Measurements from ENCODE around the gene ABCA2. TPM values are rescaled to one million over a fixed set of nuclear protein-coding genes. Genes with fewer than 3 reads are reported as not detected.

The ABCA2 gene
- total RNA-seq, 4 donors from 2014 or later, result 13.5 to 24.3 (median 19.3) TPM

- Histone ChIP-seq H3K27me3 (peaks cover 43% of the 10 kb centered on the region), H3K27ac (peak overlapping the region in 3 of 4 donors; percentile 56 to 69 (median 68)), H3K4me3 (peak overlapping the region in 1 of 2 donors; percentile 3), H3K9me3 (no peaks in the 10 kb centered on the region), H3K36me3 (no peaks in the 10 kb centered on the region), H3K4me1 (peaks cover 0 to 58% (median 37%) of the 10 kb centered on the region in 3 donors)
- TF ChIP-seq POLR2A (IDR thresholded peaks at IDR 0.05) (no peak), CTCF (IDR thresholded peaks at IDR 0.05) (no peak), POLR2AphosphoS5 (IDR thresholded peaks at IDR 0.05) (no peak), EP300 (IDR thresholded peaks at IDR 0.05) (no peak)
- ATAC-seq, result peak; percentile 86
- WGBS, 2 donors (ENCODE audit: low coverage in 1 of 2), result 4 to 14% methylated on average over 4 to 16 of the region's 28 CpGs
Observed at GRCh38 chr9:137055385-137056364, 27.6 kb upstream of the ABCA2 start.

- TF ChIP-seq EP300 (IDR thresholded peaks at IDR 0.05) (no peak), POLR2AphosphoS5 (IDR thresholded peaks at IDR 0.05) (no peak), CTCF (IDR thresholded peaks at IDR 0.05) (no peak), POLR2A (IDR thresholded peaks at IDR 0.05) (no peak)
- whole genome bisulfite sequencing, 2 donors (ENCODE audit: low coverage in 1 of 2), result no CpG with 5 or more reads among the region's 17 CpGs
- Histone ChIP-seq H3K4me1 (peaks cover 0 to 58% (median 37%) of the 10 kb centered on the region in 3 donors), H3K27me3 (peaks cover 50% of the 10 kb centered on the region), H3K4me3 (no peak overlapping the region), H3K9me3 (no peaks in the 10 kb centered on the region), H3K36me3 (no peaks in the 10 kb centered on the region), H3K27ac (peak overlapping the region in 3 of 4 donors; percentile 56 to 69 (median 68))
- no peak for ATAC-seq
Observed at GRCh38 chr9:137054932-137055384, 26.9 kb upstream of the ABCA2 start.

GRCh38 chr9:137053944-137054931 lies 26.2 kb upstream of the ABCA2 start, which contains the start of gene ENTPD2:
ENTPD2 (minus strand) TSS chr9:137054061; CDS start chr9:137053997, 64 bp downstream.
- Histone ChIP-seq H3K27ac (peak within 1 kb of the TSS in 3 of 4 donors; percentile 56 to 69 (median 68)), H3K9me3 (no peaks in the 10 kb centered on the region), H3K4me3 (peak within 1 kb of the TSS in 1 of 2 donors; percentile 51), H3K36me3 (no peaks in the 10 kb centered on the region), H3K27me3 (peaks cover 57% of the 10 kb centered on the region), H3K4me1 (peaks cover 0 to 63% (median 37%) of the 10 kb centered on the region in 3 donors)
- TF ChIP-seq CTCF (IDR thresholded peaks at IDR 0.05), result no peak
- 20 to 69% methylated on average over 3 to 5 of the region's 90 CpGs for WGBS, 2 donors (ENCODE audit: low coverage in 1 of 2)
- no peak for ATAC-seq

GRCh38 chr9:137052998-137053943 lies 25.2 kb upstream of the ABCA2 start:
- WGBS, 2 donors (ENCODE audit: low coverage in 1 of 2), result no CpG with 5 or more reads among the region's 71 CpGs
- Histone ChIP-seq H3K27me3 (peaks cover 67% of the 10 kb centered on the region), H3K9me3 (no peaks in the 10 kb centered on the region), H3K36me3 (no peaks in the 10 kb centered on the region), H3K4me3 (peak overlapping the region in 1 of 2 donors; percentile 51), H3K27ac (peak overlapping the region in 2 of 4 donors; percentile 68 to 69), H3K4me1 (peaks cover 0 to 71% (median 37%) of the 10 kb centered on the region in 3 donors)
- TF ChIP-seq POLR2A (IDR thresholded peaks at IDR 0.05) (no peak), CTCF (IDR thresholded peaks at IDR 0.05) (no peak), EP300 (IDR thresholded peaks at IDR 0.05) (no peak), POLR2AphosphoS5 (IDR thresholded peaks at IDR 0.05) (no peak)
- no peak for ATAC-seq
